PC-3 (cell line): ENCODE measurements around the gene UBL4A. TPM values are rescaled to one million over a fixed set of nuclear protein-coding genes. Genes with fewer than 3 reads are reported as not detected.

ENCODE experiments used
- ATAC-seq: fragments of 200-7000 bp; cut with Tn5 transposase; 2 replicates; pipeline ENCODE4 v1.9.1; 2020; ENCODE audit warnings: mild to moderate bottlenecking, moderate library complexity
- BruUV-seq: library from RNA; stranded (reverse); fragments of 400-500 nt; replicated peaks from 2 replicates; lab custom pipeline; 2021; lab: Mats Ljungman, UMichigan
- CTCF ChIA-PET: fragments of 300-600 bp; sonication (Branson Sonifier 250); formaldehyde crosslinking; loops from one replicate; lab custom pipeline; 2022; ENCODE audit warnings: antibody characterized with exemption; lab: Charles Lee
- POLR2A ChIA-PET: fragments of 300-600 bp; sonication (Branson Sonifier 250); formaldehyde crosslinking; loops from one replicate; lab custom pipeline; 2022; ENCODE audit warnings: antibody characterized with exemption; ENCODE audit not compliant: unreplicated experiment; lab: Charles Lee
- DNase-seq: peaks from one replicate; pipeline ENCODE4 v3.0.0-alpha.2; 2015
- H2AFZ ChIP-seq: fragments of 300-600 bp; sonication (generic); 2 replicates; pipeline ENCODE4 v1.6.0; 2016; ENCODE audit warnings: antibody characterized with exemption, low read length
- H3F3A ChIP-seq: fragments of 300-600 bp; sonication (generic); one replicate; pipeline ENCODE4 v1.6.0; 2017; ENCODE audit warnings: antibody characterized with exemption, low read length, control low read depth, mild to moderate bottlenecking; ENCODE audit not compliant: unreplicated experiment
- H3K27ac ChIP-seq: fragments of 300-600 bp; sonication (generic); 2 replicates; pipeline ENCODE4 v1.5.1; 2016; ENCODE audit warnings: mild to moderate bottlenecking, low read length
- H3K27me3 ChIP-seq: fragments of 300-600 bp; sonication (generic); 2 replicates; pipeline ENCODE4 v1.6.1; 2016; ENCODE audit warnings: low read length, mixed read lengths
- H3K36me3 ChIP-seq: fragments of 300-600 bp; sonication (generic); 2 replicates; pipeline ENCODE4 v1.6.1; 2016; ENCODE audit warnings: low read depth, mixed run types, low read length, mixed read lengths
- H3K4me1 ChIP-seq: fragments of 300-600 bp; sonication (generic); 2 replicates; pipeline ENCODE4 v1.5.1; 2016; ENCODE audit warnings: low read length; ENCODE audit not compliant: insufficient read depth
- H3K4me2 ChIP-seq: fragments of 300-600 bp; sonication (generic); 2 replicates; pipeline ENCODE4 v1.6.0; 2016; ENCODE audit warnings: low read length
- H3K4me3 ChIP-seq: fragments of 300-600 bp; sonication (generic); 2 replicates; pipeline ENCODE4 v1.5.1; 2016; ENCODE audit warnings: mild to moderate bottlenecking, low read length, mixed read lengths
- H3K79me2 ChIP-seq: fragments of 300-600 bp; sonication (generic); 2 replicates; pipeline ENCODE4 v1.6.1; 2017; ENCODE audit warnings: low read length, mixed read lengths
- H3K9ac ChIP-seq: fragments of 300-600 bp; sonication (generic); 2 replicates; pipeline ENCODE4 v1.6.0; 2016; ENCODE audit warnings: mild to moderate bottlenecking, low read length
- H3K9me2 ChIP-seq: fragments of 300-600 bp; sonication (generic); replicated peaks from 2 replicates; pipeline ENCODE4 v1.6.1; 2016; ENCODE audit warnings: mixed run types, low read length, mixed read lengths
- H3K9me3 ChIP-seq: fragments of 300-600 bp; sonication (generic); 2 replicates; pipeline ENCODE4 v1.6.1; 2016; ENCODE audit warnings: low read length, mixed read lengths
- H4K20me1 ChIP-seq: fragments of 300-600 bp; sonication (generic); 2 replicates; pipeline ENCODE4 v1.6.1; 2016; ENCODE audit warnings: low read length, mixed read lengths
- EZH2 ChIP-seq: fragments of 300-600 bp; sonication (generic); IDR thresholded peaks from one replicate; pipeline ENCODE4 v1.6.1; 2017; ENCODE audit warnings: antibody characterized with exemption, mild to moderate bottlenecking, low read length; ENCODE audit not compliant: unreplicated experiment
- EZH2phosphoT487 ChIP-seq: fragments of 300-600 bp; sonication (generic); IDR thresholded peaks from 2 replicates; pipeline ENCODE4 v1.6.1; 2018; ENCODE audit warnings: mild to moderate bottlenecking, antibody characterized with exemption, low read length, borderline replicate concordance
- intact Hi-C: fragments of 100-400 bp; cut with micrococcal nuclease; formaldehyde crosslinking; loops from 2 replicates; pipeline ENCODE4 v1.9.0; 2023
- total RNA-seq: library from RNA; depleted of rRNA; stranded (reverse); fragments of >200 nt; gene quantifications from 2 replicates; pipeline ENCODE4 v1.2.3, GENCODE V29; 2014
- TF ChIP-seq, protein P1 (sequence below): fragments of 300-600 bp; sonication (generic); conservative IDR thresholded peaks from 2 replicates; pipeline ENCODE4 v1.5.1; 2017; ENCODE audit warnings: antibody characterized with exemption, low read depth, mild to moderate bottlenecking, low read length

UBL4A gene
- total RNA-seq, 1 experiment from 2014 or later = 92.3 TPM

DNA sequence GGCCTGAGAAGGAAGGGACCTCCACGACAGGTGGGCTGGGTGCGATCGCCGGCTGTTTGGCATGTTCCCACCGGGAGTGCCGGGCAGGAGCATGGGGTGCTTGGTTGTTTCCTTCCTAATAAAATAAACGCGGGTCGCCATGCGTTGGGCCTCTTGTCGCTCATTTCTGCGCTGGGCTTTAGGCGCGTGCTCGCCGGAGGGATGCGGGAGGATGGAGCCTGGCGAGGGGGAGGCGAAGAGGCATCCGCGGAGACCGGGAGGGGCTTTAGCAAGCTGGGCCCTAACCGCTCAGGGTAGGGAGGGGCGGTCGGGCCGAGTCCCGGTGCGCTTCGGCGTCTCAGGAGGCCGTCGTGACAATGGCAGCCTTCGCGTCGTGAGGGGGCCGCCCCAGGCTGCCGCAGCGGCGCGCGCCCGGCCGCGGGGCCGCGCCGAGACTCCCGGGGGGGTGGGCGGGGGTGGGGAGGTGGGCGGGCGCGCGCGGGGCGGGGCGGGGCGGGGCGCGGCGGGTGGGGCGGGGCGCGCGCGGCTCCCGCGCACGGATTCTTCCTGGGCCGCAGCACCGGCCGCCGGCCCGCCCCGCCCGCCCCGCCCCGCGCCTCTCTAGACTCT lies 49.9 kb downstream of the UBL4A start:
- H3K79me2 ChIP-seq = peaks cover 39% of the 10 kb centered on the region
- H3K36me3 ChIP-seq = no peaks in the 10 kb centered on the region; the same call in 1 of the 2 replicates
- H3K27me3 ChIP-seq = no peaks in the 10 kb centered on the region
- peak; percentile 45 for ATAC-seq
- CTCF ChIA-PET = no interaction called here
- H4K20me1 ChIP-seq = peaks cover 11% of the 10 kb centered on the region
- intact Hi-C loops = no loop called here
- peak overlapping the region; percentile 70 for H3K9ac ChIP-seq
- no TSS peak for BruUV-seq
- peak overlapping the region; percentile 98 for H3K4me2 ChIP-seq
- TF ChIP-seq, protein P1, sequence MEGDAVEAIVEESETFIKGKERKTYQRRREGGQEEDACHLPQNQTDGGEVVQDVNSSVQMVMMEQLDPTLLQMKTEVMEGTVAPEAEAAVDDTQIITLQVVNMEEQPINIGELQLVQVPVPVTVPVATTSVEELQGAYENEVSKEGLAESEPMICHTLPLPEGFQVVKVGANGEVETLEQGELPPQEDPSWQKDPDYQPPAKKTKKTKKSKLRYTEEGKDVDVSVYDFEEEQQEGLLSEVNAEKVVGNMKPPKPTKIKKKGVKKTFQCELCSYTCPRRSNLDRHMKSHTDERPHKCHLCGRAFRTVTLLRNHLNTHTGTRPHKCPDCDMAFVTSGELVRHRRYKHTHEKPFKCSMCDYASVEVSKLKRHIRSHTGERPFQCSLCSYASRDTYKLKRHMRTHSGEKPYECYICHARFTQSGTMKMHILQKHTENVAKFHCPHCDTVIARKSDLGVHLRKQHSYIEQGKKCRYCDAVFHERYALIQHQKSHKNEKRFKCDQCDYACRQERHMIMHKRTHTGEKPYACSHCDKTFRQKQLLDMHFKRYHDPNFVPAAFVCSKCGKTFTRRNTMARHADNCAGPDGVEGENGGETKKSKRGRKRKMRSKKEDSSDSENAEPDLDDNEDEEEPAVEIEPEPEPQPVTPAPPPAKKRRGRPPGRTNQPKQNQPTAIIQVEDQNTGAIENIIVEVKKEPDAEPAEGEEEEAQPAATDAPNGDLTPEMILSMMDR = no peak
- TF ChIP-seq EZH2phosphoT487 (no peak), EZH2 (no peak)
- no peaks in the 10 kb centered on the region for H3K9me2 ChIP-seq
- no peaks in the 10 kb centered on the region for H3K9me3 ChIP-seq
- POLR2A ChIA-PET = no interaction called here
- peak overlapping the region; percentile 85 for H3K4me3 ChIP-seq
- DNase-seq = peak; percentile 10
- no peaks in the 10 kb centered on the region for H3F3A ChIP-seq
- H3K27ac ChIP-seq = peak overlapping the region; percentile 43
- peak overlapping the region; percentile 53; the same call in 1 of the 2 replicates for H2AFZ ChIP-seq
- H3K4me1 ChIP-seq = peaks cover 12% of the 10 kb centered on the region

DNA sequence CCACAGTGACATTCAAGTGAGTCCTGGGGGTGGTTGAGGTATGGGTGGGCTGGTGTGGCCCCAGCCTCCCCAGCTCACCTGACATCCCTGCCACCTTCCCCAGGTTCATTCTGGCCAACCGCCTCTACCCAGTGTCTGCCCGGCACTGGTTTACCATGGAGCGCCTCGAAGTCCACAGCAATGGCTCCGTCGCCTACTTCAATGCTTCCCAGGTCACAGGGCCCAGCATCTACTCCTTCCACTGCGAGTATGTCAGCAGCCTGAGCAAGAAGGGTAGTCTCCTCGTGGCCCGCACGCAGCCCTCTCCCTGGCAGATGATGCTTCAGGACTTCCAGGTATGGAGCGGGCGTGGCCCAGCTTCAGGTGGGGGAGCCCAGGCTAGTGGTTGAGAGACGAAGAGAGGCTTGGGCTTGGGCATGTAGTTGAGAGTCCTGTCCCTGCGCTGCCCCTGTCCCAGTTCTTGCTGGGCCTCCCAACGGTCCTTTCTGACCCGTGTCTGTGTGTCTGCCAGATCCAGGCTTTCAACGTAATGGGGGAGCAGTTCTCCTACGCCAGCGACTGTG lies 51.2 kb downstream of the UBL4A start:
- DNase-seq = no peak
- ChIA-PET POLR2A (no interaction called here), CTCF (no interaction called here)

More for the DNA sequence above, 51.2 kb downstream of the UBL4A start:
- H3K36me3 ChIP-seq = no peaks in the 10 kb centered on the region; the same call in 1 of the 2 replicates
- peaks cover 11% of the 10 kb centered on the region for H4K20me1 ChIP-seq
- no peak overlapping the region for H3K4me2 ChIP-seq
- TF ChIP-seq, protein P1 = no peak
- TF ChIP-seq EZH2 (no peak), EZH2phosphoT487 (no peak)
- peaks cover 42% of the 10 kb centered on the region for H3K79me2 ChIP-seq
- intact Hi-C loops = no loop called here
- no peak overlapping the region for H3K27ac ChIP-seq
- ATAC-seq = no peak
- BruUV-seq = no TSS peak
- no peaks in the 10 kb centered on the region for H3K9me2 ChIP-seq
- H3K9me3 ChIP-seq = no peaks in the 10 kb centered on the region
- H3F3A ChIP-seq = no peaks in the 10 kb centered on the region
- H3K4me1 ChIP-seq = peaks cover 22% of the 10 kb centered on the region
- no peak overlapping the region for H3K9ac ChIP-seq
- no peak overlapping the region for H2AFZ ChIP-seq
- H3K27me3 ChIP-seq = no peaks in the 10 kb centered on the region
- no peak overlapping the region for H3K4me3 ChIP-seq
